ENCODE results near the gene KIAA1549. TPM values are rescaled to one million over a fixed set of nuclear protein-coding genes. Genes with fewer than 3 reads are reported as not detected.

KIAA1549 gene
- total RNA-seq, 1 experiment from 2014 or later = 18.7 TPM

GRCh38 chr7:138864667-138865066 is 116.5 kb downstream of the KIAA1549 start:
- H3K4me1 Mint-ChIP-seq = no peaks in the 10 kb centered on the region
- CTCF ChIA-PET = interaction anchor here (1.5 kb wide), 1 partner anchor 126 kb away, joined by 6 read pairs; no protein-coding TSS in a partner anchor
- H3K36me3 Mint-ChIP-seq = peaks cover 39% of the 10 kb centered on the region

More at GRCh38 chr7:138864667-138865066, 116.5 kb downstream of the KIAA1549 start:
- Mint-ChIP-seq H3K27me3 (ENCODE audit: low read depth) (no peaks in the 10 kb centered on the region), H3K27ac (no peak overlapping the region), H3K4me3 (no peak overlapping the region), H3K9me3 (no peaks in the 10 kb centered on the region; the same call in 1 of the 2 replicates)
- TF ChIP-seq RELA (CRISPR knock-in tag; IDR thresholded peaks at IDR 0.05; ENCODE audit: borderline replicate concordance) (no peak), ERG (CRISPR knock-in tag; IDR thresholded peaks at IDR 0.05) (no peak), HMGA2 (CRISPR knock-in tag; IDR thresholded peaks at IDR 0.05) (no peak), MYBL2 (CRISPR knock-in tag; IDR thresholded peaks at IDR 0.05) (no peak), KAT7 (CRISPR knock-in tag; IDR thresholded peaks at IDR 0.05; ENCODE audit: borderline replicate concordance) (no peak), ETV6 (CRISPR knock-in tag; IDR thresholded peaks at IDR 0.05) (no peak)
- TF ChIP-seq, protein P1, sequence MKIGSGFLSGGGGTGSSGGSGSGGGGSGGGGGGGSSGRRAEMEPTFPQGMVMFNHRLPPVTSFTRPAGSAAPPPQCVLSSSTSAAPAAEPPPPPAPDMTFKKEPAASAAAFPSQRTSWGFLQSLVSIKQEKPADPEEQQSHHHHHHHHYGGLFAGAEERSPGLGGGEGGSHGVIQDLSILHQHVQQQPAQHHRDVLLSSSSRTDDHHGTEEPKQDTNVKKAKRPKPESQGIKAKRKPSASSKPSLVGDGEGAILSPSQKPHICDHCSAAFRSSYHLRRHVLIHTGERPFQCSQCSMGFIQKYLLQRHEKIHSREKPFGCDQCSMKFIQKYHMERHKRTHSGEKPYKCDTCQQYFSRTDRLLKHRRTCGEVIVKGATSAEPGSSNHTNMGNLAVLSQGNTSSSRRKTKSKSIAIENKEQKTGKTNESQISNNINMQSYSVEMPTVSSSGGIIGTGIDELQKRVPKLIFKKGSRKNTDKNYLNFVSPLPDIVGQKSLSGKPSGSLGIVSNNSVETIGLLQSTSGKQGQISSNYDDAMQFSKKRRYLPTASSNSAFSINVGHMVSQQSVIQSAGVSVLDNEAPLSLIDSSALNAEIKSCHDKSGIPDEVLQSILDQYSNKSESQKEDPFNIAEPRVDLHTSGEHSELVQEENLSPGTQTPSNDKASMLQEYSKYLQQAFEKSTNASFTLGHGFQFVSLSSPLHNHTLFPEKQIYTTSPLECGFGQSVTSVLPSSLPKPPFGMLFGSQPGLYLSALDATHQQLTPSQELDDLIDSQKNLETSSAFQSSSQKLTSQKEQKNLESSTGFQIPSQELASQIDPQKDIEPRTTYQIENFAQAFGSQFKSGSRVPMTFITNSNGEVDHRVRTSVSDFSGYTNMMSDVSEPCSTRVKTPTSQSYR (CRISPR knock-in tag; IDR thresholded peaks at IDR 0.05) = no peak
- TF ChIP-seq, protein P2, sequence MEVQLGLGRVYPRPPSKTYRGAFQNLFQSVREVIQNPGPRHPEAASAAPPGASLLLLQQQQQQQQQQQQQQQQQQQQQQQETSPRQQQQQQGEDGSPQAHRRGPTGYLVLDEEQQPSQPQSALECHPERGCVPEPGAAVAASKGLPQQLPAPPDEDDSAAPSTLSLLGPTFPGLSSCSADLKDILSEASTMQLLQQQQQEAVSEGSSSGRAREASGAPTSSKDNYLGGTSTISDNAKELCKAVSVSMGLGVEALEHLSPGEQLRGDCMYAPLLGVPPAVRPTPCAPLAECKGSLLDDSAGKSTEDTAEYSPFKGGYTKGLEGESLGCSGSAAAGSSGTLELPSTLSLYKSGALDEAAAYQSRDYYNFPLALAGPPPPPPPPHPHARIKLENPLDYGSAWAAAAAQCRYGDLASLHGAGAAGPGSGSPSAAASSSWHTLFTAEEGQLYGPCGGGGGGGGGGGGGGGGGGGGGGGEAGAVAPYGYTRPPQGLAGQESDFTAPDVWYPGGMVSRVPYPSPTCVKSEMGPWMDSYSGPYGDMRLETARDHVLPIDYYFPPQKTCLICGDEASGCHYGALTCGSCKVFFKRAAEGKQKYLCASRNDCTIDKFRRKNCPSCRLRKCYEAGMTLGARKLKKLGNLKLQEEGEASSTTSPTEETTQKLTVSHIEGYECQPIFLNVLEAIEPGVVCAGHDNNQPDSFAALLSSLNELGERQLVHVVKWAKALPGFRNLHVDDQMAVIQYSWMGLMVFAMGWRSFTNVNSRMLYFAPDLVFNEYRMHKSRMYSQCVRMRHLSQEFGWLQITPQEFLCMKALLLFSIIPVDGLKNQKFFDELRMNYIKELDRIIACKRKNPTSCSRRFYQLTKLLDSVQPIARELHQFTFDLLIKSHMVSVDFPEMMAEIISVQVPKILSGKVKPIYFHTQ (CRISPR knock-in tag; IDR thresholded peaks at IDR 0.05) = no peak
- TF ChIP-seq, protein P3, sequence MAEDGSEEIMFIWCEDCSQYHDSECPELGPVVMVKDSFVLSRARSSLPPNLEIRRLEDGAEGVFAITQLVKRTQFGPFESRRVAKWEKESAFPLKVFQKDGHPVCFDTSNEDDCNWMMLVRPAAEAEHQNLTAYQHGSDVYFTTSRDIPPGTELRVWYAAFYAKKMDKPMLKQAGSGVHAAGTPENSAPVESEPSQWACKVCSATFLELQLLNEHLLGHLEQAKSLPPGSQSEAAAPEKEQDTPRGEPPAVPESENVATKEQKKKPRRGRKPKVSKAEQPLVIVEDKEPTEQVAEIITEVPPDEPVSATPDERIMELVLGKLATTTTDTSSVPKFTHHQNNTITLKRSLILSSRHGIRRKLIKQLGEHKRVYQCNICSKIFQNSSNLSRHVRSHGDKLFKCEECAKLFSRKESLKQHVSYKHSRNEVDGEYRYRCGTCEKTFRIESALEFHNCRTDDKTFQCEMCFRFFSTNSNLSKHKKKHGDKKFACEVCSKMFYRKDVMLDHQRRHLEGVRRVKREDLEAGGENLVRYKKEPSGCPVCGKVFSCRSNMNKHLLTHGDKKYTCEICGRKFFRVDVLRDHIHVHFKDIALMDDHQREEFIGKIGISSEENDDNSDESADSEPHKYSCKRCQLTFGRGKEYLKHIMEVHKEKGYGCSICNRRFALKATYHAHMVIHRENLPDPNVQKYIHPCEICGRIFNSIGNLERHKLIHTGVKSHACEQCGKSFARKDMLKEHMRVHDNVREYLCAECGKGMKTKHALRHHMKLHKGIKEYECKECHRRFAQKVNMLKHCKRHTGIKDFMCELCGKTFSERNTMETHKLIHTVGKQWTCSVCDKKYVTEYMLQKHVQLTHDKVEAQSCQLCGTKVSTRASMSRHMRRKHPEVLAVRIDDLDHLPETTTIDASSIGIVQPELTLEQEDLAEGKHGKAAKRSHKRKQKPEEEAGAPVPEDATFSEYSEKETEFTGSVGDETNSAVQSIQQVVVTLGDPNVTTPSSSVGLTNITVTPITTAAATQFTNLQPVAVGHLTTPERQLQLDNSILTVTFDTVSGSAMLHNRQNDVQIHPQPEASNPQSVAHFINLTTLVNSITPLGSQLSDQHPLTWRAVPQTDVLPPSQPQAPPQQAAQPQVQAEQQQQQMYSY (CRISPR knock-in tag; IDR thresholded peaks at IDR 0.05) = no peak
- TF ChIP-seq, protein P4, sequence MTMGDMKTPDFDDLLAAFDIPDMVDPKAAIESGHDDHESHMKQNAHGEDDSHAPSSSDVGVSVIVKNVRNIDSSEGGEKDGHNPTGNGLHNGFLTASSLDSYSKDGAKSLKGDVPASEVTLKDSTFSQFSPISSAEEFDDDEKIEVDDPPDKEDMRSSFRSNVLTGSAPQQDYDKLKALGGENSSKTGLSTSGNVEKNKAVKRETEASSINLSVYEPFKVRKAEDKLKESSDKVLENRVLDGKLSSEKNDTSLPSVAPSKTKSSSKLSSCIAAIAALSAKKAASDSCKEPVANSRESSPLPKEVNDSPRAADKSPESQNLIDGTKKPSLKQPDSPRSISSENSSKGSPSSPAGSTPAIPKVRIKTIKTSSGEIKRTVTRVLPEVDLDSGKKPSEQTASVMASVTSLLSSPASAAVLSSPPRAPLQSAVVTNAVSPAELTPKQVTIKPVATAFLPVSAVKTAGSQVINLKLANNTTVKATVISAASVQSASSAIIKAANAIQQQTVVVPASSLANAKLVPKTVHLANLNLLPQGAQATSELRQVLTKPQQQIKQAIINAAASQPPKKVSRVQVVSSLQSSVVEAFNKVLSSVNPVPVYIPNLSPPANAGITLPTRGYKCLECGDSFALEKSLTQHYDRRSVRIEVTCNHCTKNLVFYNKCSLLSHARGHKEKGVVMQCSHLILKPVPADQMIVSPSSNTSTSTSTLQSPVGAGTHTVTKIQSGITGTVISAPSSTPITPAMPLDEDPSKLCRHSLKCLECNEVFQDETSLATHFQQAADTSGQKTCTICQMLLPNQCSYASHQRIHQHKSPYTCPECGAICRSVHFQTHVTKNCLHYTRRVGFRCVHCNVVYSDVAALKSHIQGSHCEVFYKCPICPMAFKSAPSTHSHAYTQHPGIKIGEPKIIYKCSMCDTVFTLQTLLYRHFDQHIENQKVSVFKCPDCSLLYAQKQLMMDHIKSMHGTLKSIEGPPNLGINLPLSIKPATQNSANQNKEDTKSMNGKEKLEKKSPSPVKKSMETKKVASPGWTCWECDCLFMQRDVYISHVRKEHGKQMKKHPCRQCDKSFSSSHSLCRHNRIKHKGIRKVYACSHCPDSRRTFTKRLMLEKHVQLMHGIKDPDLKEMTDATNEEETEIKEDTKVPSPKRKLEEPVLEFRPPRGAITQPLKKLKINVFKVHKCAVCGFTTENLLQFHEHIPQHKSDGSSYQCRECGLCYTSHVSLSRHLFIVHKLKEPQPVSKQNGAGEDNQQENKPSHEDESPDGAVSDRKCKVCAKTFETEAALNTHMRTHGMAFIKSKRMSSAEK (CRISPR knock-in tag; IDR thresholded peaks at IDR 0.05; ENCODE audit: borderline replicate concordance) = no peak
- TF ChIP-seq, protein P5, sequence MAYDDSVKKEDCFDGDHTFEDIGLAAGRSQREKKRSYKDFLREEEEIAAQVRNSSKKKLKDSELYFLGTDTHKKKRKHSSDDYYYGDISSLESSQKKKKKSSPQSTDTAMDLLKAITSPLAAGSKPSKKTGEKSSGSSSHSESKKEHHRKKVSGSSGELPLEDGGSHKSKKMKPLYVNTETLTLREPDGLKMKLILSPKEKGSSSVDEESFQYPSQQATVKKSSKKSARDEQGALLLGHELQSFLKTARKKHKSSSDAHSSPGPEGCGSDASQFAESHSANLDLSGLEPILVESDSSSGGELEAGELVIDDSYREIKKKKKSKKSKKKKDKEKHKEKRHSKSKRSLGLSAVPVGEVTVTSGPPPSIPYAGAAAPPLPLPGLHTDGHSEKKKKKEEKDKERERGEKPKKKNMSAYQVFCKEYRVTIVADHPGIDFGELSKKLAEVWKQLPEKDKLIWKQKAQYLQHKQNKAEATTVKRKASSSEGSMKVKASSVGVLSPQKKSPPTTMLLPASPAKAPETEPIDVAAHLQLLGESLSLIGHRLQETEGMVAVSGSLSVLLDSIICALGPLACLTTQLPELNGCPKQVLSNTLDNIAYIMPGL (CRISPR knock-in tag; IDR thresholded peaks at IDR 0.05) = no peak
- POLR2A ChIA-PET = no interaction called here
- ATAC-seq (no peak), DNase-seq (ENCODE audit: low spot score) (no peak)

Measured in WTC11 (cell line).